ENCODE measurements around the gene BTN3A1.

GRCh38 chr6:26352315-26352714, 49.8 kb upstream of the BTN3A1 start:
- TF ChIP-seq CTCF (IDR thresholded peaks at IDR 0.05) (no peak), POLR2A (IDR thresholded peaks at IDR 0.05; ENCODE audit: low read depth) (no peak)

Data from esophagus muscularis mucosa (tissue), 3 donors.